Heart right ventricle (tissue), 16 donors: Measurements from ENCODE around the gene DENND2A. TPM values are rescaled to one million over a fixed set of nuclear protein-coding genes. Genes with fewer than 3 reads are reported as not detected.

Experiments
- ATAC-seq, 8 donors: fragments of 200-7000 bp; cut with Tn5 transposase; one replicate each; pipeline ENCODE4 v1.9.1; 2020; ENCODE audit warnings: mild to moderate bottlenecking in 8 of 8, moderate library complexity in 8 of 8, moderate number of reproducible peaks in 1 of 8
- DNase-seq, 2 donors: peaks; one replicate each; pipeline ENCODE4 v3.0.0-alpha.2; 2020
- H3K27ac ChIP-seq, 10 donors: fragments of 200-600 bp; sonication (generic) in 2 of 10; one replicate each; pipeline versions ENCODE4 v1.5.0 to v1.8.0; 2020 to 2022; ENCODE audit warnings: mild to moderate bottlenecking in 3 of 10
- H3K27me3 ChIP-seq, 7 donors: fragments of 200-600 bp; one replicate each; pipeline ENCODE4 v1.8.0; 2021 to 2022; ENCODE audit warnings: mild to moderate bottlenecking in 2 of 7
- H3K36me3 ChIP-seq, 9 donors: fragments of 200-600 bp; sonication (generic) in 1 of 9; one replicate each; pipeline versions ENCODE4 v1.5.0 to v1.8.0; 2020 to 2022; ENCODE audit warnings: mild to moderate bottlenecking in 2 of 9
- H3K4me1 ChIP-seq, 9 donors: fragments of 200-600 bp; sonication (generic) in 1 of 9; one replicate each; pipeline versions ENCODE4 v1.5.0 to v1.8.0; 2020 to 2022; ENCODE audit warnings: mild to moderate bottlenecking in 4 of 9
- H3K4me3 ChIP-seq, 10 donors: fragments of 200-600 bp; sonication (generic) in 2 of 10; one replicate each; pipeline versions ENCODE4 v1.5.0 to v1.8.0; 2020 to 2022; ENCODE audit warnings: mild to moderate bottlenecking in 7 of 10, moderate library complexity in 2 of 10
- H3K9me3 ChIP-seq, 11 donors: fragments of 200-600 bp in 10 of 11; sonication (generic) in 2 of 11; one replicate each; pipeline versions ENCODE4 v1.5.0 to v1.8.0; 2013 to 2022; ENCODE audit warnings: mild to moderate bottlenecking in 2 of 11, control low read depth in 1 of 11, moderate library complexity in 1 of 11
- CTCF ChIP-seq, 9 donors: fragments of 200-600 bp; sonication (generic) in 2 of 9; IDR thresholded peaks; one replicate each; pipeline versions ENCODE4 v1.5.0 to v1.8.0; 2021 to 2022; ENCODE audit warnings: antibody characterized with exemption in 9 of 9, mild to moderate bottlenecking in 5 of 9, moderate library complexity in 1 of 9
- WGBS, 2 donors: extraction: QIAGEN DNeasy Blood & Tissue Kit; methylation state at CpG; one replicate each; pipeline ENCODE4 v1.1.7; 2013; ENCODE audit warnings: inconsistent platforms in 1 of 2; 5-methylcytosine and 5-hydroxymethylcytosine counted together
- intact Hi-C, 10 donors: fragments of 100-400 bp; cut with DNase I; formaldehyde crosslinking; loops; one replicate each; pipeline versions ENCODE4 v1.11.1 to v1.14.2; 2022
- polyA plus RNA-seq, 2 donors: library from polyadenylated mRNA; stranded (reverse); fragments of 200-250 nt; gene quantifications; one replicate each; pipeline ENCODE4 v1.2.3, GENCODE V29; 2013
- total RNA-seq, 10 donors: library from RNA; stranded (reverse); fragmentation: NEBNext Ultra II Directional in 3 of 10; extraction: Animal tissue kit (Norgen Biotek cat#: 25700) in 3 of 10; gene quantifications; one replicate each; pipeline versions ENCODE4 v1.2.1 to v1.2.4, GENCODE V29; 2021 to 2023
- donor health status: Arrhythmogenic right ventricular cardiomyopathy.
- donor health status: ischemic (EF 13 %, LVEDD 7.1; RV severe dilation, severe dysfunction).
- donor health status: healthy with polysubstance abuse.
- donor health status: DM: no; HTN: yes; CAD: no.
- donor health status: DM: no; HTN: no; CAD: no.
- donor health status: ischemic (EF 25% LVEDD 6.9; RV normal size, moderate dysfunction).
- donor health status: ischemic (EF 25% LVEDD 5.7; RV mildly dilated, moderate dysfunction).
- donor health status: healthy.
- donor health status: DM: yes; HTN: yes; CAD: no.
- donor health status: Ischemic cardiomyopathy.
- donor health status: ischemic (EF 35%, LVEDD 5.7; RV mildly dilated, moderate dysfunction).
- donor health status: nonischemic (EF 11% LVEDD 7.7; RV severe dilation, severe dysfunction).
- donor health status: DM: yes; HTN: yes; CAD: no.
- donor health status: PGD.
- donor health status: ischemic (EF 29% LVEDD 5.4; RV normal size, mild dysfunction).
- donor health status: nonischemic (EF 23%, LVEDD 6.1; RV moderate dilation, normal function).

DENND2A gene
- total and polyA plus RNA-seq, 12 donors = 3.8 to 16.9 (median 9.8) TPM

- H3K36me3 ChIP-seq = no peaks in the 10 kb centered on the region
- no peak for ATAC-seq
- no peaks in the 10 kb centered on the region for H3K9me3 ChIP-seq
- H3K4me1 ChIP-seq = peaks cover 16 to 89% (median 72%) of the 10 kb centered on the region in 9 donors
- intact Hi-C loops = loop anchor here in 4 of 10 donors (5.0 kb wide), 2 partner anchors 39 to 94 kb away; no protein-coding TSS in a partner anchor
- peak overlapping the region in 9 of 10 donors; percentile 11 to 98 (median 64) for H3K27ac ChIP-seq
- DNase-seq = no peak
- H3K4me3 ChIP-seq = no peak overlapping the region
- TF ChIP-seq CTCF (IDR thresholded peaks at IDR 0.05) = no peak
- 50 to 70% methylated on average over 5 of the region's 5 CpGs for WGBS, 2 donors
- H3K27me3 ChIP-seq = peaks cover 0 to 30% (median 5%) of the 10 kb centered on the region in 7 donors
These were observed 4.8 kb downstream of the DENND2A start for GRCh38 chr7:140635816-140636215.

GRCh38 chr7:140635345-140635744, 5.3 kb downstream of the DENND2A start:
- TF ChIP-seq CTCF (IDR thresholded peaks at IDR 0.05) = no peak
- H3K27ac ChIP-seq = peak overlapping the region in 9 of 10 donors; percentile 11 to 98 (median 64)
- intact Hi-C loops = loop anchor here in 4 of 10 donors (5.0 kb wide), 2 partner anchors 38 to 93 kb away; no protein-coding TSS in a partner anchor
- no peaks in the 10 kb centered on the region for H3K9me3 ChIP-seq
- peak in 5 of 8 donors; percentile 10 to 36 (median 24) for ATAC-seq
- H3K4me3 ChIP-seq = peak overlapping the region in 1 of 10 donors; percentile 2
- DNase-seq = peak in 1 of 2 donors; percentile 33
- no peaks in the 10 kb centered on the region for H3K36me3 ChIP-seq
- H3K27me3 ChIP-seq = peaks cover 0 to 28% (median 5%) of the 10 kb centered on the region in 7 donors
- WGBS, 2 donors = 19% methylated on average over 5 of the region's 5 CpGs
- H3K4me1 ChIP-seq = peaks cover 16 to 92% (median 72%) of the 10 kb centered on the region in 9 donors

GRCh38 chr7:140631602-140632001, 9.0 kb downstream of the DENND2A start:
- Histone ChIP-seq H3K4me3 (no peak overlapping the region), H3K36me3 (no peaks in the 10 kb centered on the region), H3K9me3 (no peaks in the 10 kb centered on the region), H3K27ac (peak overlapping the region in 9 of 10 donors; percentile 3 to 80 (median 63)), H3K27me3 (no peaks in the 10 kb centered on the region), H3K4me1 (peaks cover 18 to 98% (median 70%) of the 10 kb centered on the region in 9 donors)
- ATAC-seq (peak in 7 of 8 donors; percentile 10 to 52 (median 28)), DNase-seq (no peak)
- 69% methylated on average over 7 of the region's 7 CpGs for WGBS, 2 donors
- TF ChIP-seq CTCF (IDR thresholded peaks at IDR 0.05) = no peak
- intact Hi-C loops = no loop called here

- Histone ChIP-seq H3K4me1 (peaks cover 18 to 98% (median 70%) of the 10 kb centered on the region in 9 donors), H3K27ac (peak overlapping the region in 9 of 10 donors; percentile 6 to 80 (median 63)), H3K4me3 (no peak overlapping the region), H3K27me3 (no peaks in the 10 kb centered on the region), H3K36me3 (no peaks in the 10 kb centered on the region), H3K9me3 (no peaks in the 10 kb centered on the region)
- ATAC-seq = peak in 7 of 8 donors; percentile 20 to 48 (median 31)
- 55 to 58% methylated on average over 6 of the region's 6 CpGs for WGBS, 2 donors
- no peak for DNase-seq
- intact Hi-C loops = no loop called here
- no peak for TF ChIP-seq CTCF (IDR thresholded peaks at IDR 0.05)
These were observed 9.6 kb downstream of the DENND2A start for GRCh38 chr7:140631021-140631420.
